A673 (cell line): ENCODE data around the gene AARS2. TPM values are rescaled to one million over a fixed set of nuclear protein-coding genes. Genes with fewer than 3 reads are reported as not detected.

Experiments
- BruUV-seq: library from RNA; stranded (reverse); fragments of 400-500 nt; replicated peaks from 2 replicates; lab custom pipeline; 2021; lab: Mats Ljungman, UMichigan
- CTCF ChIA-PET: fragments of 300-600 bp; sonication (Branson Sonifier 250); formaldehyde crosslinking; loops from one replicate; lab custom pipeline; 2022; ENCODE audit warnings: antibody characterized with exemption; lab: Charles Lee
- POLR2A ChIA-PET: fragments of 300-600 bp; sonication (Branson Sonifier 250); formaldehyde crosslinking; loops from one replicate; lab custom pipeline; 2022; ENCODE audit warnings: antibody characterized with exemption; ENCODE audit not compliant: low non-redundant PET; lab: Charles Lee
- DNase-seq: peaks from one replicate; pipeline ENCODE4 v3.0.0-alpha.2; 2015; ENCODE audit warnings: low spot score
- H3K27ac ChIP-seq: fragments of 200-600 bp; sonication (generic); 2 replicates; pipeline ENCODE4 v1.5.1; 2016; ENCODE audit warnings: mixed run types, low read depth, mild to moderate bottlenecking, mixed read lengths, antibody characterized with exemption, low read length; ENCODE audit not compliant: poor library complexity, severe bottlenecking
- H3K27me3 ChIP-seq: fragments of 200-600 bp; sonication (generic); replicated peaks from 2 replicates; pipeline ENCODE4 v1.6.1; 2017; ENCODE audit warnings: mixed run types, low read depth, mild to moderate bottlenecking, mixed read lengths, antibody characterized with exemption, low read length; ENCODE audit not compliant: insufficient read depth, poor library complexity
- H3K36me3 ChIP-seq: fragments of 200-600 bp; sonication (generic); 2 replicates; pipeline ENCODE4 v1.6.1; 2016; ENCODE audit warnings: mixed run types, mild to moderate bottlenecking, mixed read lengths, antibody characterized with exemption, low read length; ENCODE audit not compliant: insufficient read depth, poor library complexity, severe bottlenecking
- H3K4me1 ChIP-seq: fragments of 200-600 bp; sonication (generic); 2 replicates; pipeline ENCODE4 v1.6.1; 2017; ENCODE audit warnings: mixed run types, mild to moderate bottlenecking, mixed read lengths, antibody characterized with exemption, low read length; ENCODE audit not compliant: insufficient read depth, poor library complexity, severe bottlenecking
- H3K4me3 ChIP-seq: fragments of 200-600 bp; sonication (generic); 2 replicates; pipeline ENCODE4 v1.5.1; 2016; ENCODE audit warnings: low read depth, mixed run types, mild to moderate bottlenecking, mixed read lengths, low read length; ENCODE audit not compliant: poor library complexity, severe bottlenecking
- H3K9me3 ChIP-seq: fragments of 200-600 bp; sonication (generic); 2 replicates; pipeline ENCODE4 v1.6.1; 2016; ENCODE audit warnings: mixed run types, low read depth, mild to moderate bottlenecking, mixed read lengths, antibody characterized with exemption, low read length; ENCODE audit not compliant: poor library complexity, severe bottlenecking
- CTCF ChIP-seq: fragments of 300-800, 200-600 bp; sonication (generic); conservative IDR thresholded peaks from 2 replicates; pipeline ENCODE4 v1.5.1; 2017; ENCODE audit warnings: low read depth, mild to moderate bottlenecking, antibody characterized with exemption, low read length, moderate library complexity, mixed read lengths
- EZH2 ChIP-seq: fragments of 200-600 bp; sonication (generic); IDR thresholded peaks from 2 replicates; pipeline ENCODE4 v1.6.1; 2017; ENCODE audit warnings: borderline replicate concordance, low read depth, mild to moderate bottlenecking, mixed read lengths, antibody characterized with exemption, low read length; ENCODE audit not compliant: poor library complexity, severe bottlenecking
- intact Hi-C: fragments of 100-400 bp; cut with micrococcal nuclease; formaldehyde crosslinking; loops from one replicate; pipeline ENCODE4 v1.10.0; 2022; ENCODE audit not compliant: unreplicated experiment
- total RNA-seq: library from RNA; stranded (reverse); gene quantifications from 2 replicates; pipeline ENCODE4 v1.2.3, GENCODE V29; 2021

AARS2 gene
- total RNA-seq, 1 experiment from 2014 or later: 25.0 TPM

DNA sequence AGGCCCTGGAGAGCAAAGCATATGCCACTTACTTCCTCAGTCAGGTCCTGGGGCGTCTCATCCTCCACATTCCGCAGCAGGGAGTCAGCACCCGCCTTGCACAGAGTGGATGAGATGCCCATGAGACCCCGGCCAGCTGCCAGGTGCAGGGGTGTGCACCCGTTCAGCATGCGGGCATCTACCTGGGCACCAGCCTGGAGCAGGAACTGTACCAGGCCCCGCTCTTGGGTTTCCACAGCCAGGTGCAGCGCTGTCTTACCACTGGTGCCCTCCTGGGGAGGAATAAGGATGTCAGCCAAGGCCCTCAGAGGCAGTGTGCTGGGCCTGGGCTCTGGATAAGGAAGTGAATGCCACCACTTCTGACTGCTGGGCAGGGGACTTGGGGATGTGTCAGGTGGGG, 53.1 kb downstream of the AARS2 start:
- TF ChIP-seq EZH2 (no peak), CTCF (no peak)
- H3K27me3 ChIP-seq: no peaks in the 10 kb centered on the region
- CTCF ChIA-PET: no interaction called here

DNA sequence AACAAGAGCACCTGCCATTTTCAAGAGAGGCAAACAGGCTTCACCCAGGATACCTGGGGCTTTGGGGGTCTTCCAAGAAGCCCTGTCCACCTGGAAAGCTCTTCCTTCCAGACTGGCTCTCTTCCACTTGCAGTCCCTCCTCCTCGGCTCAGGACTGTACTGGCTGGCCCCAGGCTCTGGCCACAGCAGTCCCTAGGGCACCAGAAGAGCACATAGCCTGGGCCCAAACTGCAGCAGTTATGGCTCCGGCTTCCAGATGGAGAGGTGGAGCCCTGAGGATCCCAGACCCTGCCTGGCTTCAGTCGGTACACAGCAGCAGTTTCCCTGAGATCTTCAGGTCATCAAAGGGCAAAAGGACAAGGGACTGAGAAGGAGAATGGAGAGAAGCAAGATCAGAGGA, 54.2 kb downstream of the AARS2 start:
- no TSS peak for BruUV-seq
- CTCF ChIA-PET: no interaction called here

More for the DNA sequence above, 53.1 kb downstream of the AARS2 start:
- BruUV-seq: no TSS peak
- H3K27ac ChIP-seq: no peak overlapping the region
- intact Hi-C loops: no loop called here
- peaks cover 27% of the 10 kb centered on the region for H3K4me1 ChIP-seq
- no peak for DNase-seq
- H3K9me3 ChIP-seq: no peaks in the 10 kb centered on the region
- no peak overlapping the region for H3K4me3 ChIP-seq
- H3K36me3 ChIP-seq: peaks cover 4% of the 10 kb centered on the region
- POLR2A ChIA-PET: no interaction called here

GRCh38 chr6:44258325-44258863, 54.8 kb downstream of the AARS2 start:
- Histone ChIP-seq H3K27ac (no peak overlapping the region), H3K9me3 (no peaks in the 10 kb centered on the region), H3K4me3 (no peak overlapping the region), H3K4me1 (peaks cover 13% of the 10 kb centered on the region), H3K27me3 (no peaks in the 10 kb centered on the region), H3K36me3 (peaks cover 20% of the 10 kb centered on the region)
- intact Hi-C loops: no loop called here
- no peak for DNase-seq
- no TSS peak for BruUV-seq
- POLR2A ChIA-PET: no interaction called here
- TF ChIP-seq EZH2 (no peak), CTCF (no peak)
- CTCF ChIA-PET: no interaction called here

More for the DNA sequence above, 54.2 kb downstream of the AARS2 start:
- Histone ChIP-seq H3K4me3 (no peak overlapping the region), H3K27me3 (no peaks in the 10 kb centered on the region), H3K4me1 (peaks cover 18% of the 10 kb centered on the region), H3K9me3 (no peaks in the 10 kb centered on the region), H3K36me3 (peaks cover 15% of the 10 kb centered on the region), H3K27ac (no peak overlapping the region)
- intact Hi-C loops: no loop called here
- POLR2A ChIA-PET: no interaction called here
- TF ChIP-seq EZH2: no peak
- no peak for TF ChIP-seq CTCF
- no peak for DNase-seq
